ENCODE measurements around the gene ATP8A2.

ATP8A2 gene

GRCh38 chr13:25978961-25979360 lies 607.2 kb downstream of the ATP8A2 start:
- DNase-seq = no peak

DNA sequence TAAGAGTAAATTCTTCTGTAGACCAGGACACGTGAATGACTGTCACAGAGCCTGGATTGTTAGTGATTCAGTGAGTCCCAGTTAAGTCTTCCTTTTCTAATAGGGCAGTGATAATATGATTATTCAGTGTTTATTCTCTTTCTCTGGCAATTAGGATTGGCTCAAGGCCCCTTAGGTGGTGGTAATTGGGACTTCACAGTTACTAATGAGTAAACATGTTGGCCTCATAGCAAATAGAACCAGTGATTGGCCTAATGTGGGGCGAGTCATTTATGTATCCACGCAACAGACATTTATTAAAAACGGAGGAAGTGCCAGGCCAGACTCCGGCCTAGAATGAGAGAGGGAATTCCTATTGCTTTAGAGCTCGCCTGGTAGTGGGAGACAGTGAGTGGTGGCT lies 607.6 kb downstream of the ATP8A2 start:
- DNase-seq = no peak

DNA sequence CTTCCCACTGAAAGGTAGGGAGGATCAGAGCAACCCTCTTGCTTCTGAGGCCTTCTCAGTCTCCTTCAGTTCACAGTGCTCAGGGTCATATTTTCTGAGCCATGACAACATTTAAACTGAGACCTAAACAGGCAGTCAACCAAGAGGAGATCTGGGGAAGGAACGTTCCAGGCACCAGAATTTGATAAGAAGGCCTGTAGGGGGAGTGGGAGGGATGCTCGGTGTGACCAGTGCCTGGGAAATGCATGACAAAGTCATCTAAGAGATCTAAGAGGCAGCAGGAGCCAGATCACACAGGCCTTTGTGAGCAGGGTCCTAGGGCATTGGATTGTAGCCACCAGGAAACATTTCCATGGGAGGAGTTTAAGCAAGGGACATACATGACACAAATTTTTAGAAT lies 608.5 kb downstream of the ATP8A2 start:
- DNase-seq = no peak

- DNase-seq = no peak
These were observed 609.3 kb downstream of the ATP8A2 start for GRCh38 chr13:25981060-25981459.

GRCh38 chr13:25982907-25983306 lies 611.1 kb downstream of the ATP8A2 start:
- no peak for DNase-seq

- DNase-seq = no peak
These were observed 616.2 kb downstream of the ATP8A2 start for GRCh38 chr13:25987987-25988386.

DNA sequence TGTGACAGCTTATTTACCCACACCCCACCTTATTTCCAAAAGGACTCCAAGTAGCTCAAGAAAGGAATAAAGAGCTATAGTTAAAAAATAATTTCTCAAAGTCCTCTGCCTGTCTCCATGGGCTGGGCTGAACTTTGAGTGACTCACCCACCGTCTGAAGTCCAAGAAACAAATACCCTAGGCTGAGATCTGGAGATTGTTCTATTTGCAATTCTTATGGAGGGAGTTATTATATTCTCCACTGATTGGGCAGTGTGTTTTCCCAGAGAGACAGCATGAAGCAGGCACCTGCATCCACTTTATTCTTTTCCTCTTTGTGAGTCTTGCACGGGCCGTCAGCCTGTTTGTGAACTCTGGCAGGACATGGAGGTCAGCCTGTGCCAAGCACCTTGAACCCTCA lies 616.9 kb downstream of the ATP8A2 start:
- DNase-seq = no peak

DNA sequence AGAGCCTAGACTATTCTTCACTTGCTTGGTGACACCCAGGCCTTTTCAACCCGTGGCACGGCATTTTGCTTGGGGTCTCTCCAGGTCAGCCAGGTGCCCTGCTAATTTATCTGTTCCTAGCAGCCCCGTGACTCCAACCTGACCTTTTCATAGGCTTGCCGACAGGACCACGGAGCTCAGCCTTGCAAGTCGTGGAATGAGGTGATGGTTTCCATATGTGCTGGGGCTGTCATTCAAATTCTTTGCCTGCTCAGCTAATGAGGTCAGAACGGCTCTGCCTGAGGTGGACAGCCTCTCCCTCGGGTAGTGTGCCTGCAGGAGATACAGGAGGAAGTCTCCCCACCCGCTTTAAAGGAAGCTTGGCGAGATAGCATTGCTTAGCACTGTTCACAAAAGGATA lies 619.0 kb downstream of the ATP8A2 start:
- DNase-seq = no peak

DNA sequence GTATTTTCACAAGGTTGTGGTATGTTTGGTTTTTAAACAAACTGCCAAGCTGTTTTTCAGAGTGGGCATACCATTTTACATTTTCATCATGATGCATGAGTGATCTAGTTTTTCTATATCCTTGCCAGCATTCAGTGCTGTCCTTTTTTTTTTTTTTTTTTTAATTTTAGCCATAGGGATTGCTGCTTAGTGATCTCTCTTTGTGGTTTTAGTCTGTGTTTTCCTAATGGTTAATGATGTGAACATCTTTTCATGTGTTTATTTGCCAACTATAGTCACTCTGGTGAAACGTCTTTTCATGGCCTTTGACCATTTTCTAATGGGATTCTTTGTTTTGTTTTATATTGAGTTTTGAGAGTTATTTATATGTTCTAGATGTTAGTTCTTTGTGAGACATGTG lies 620.3 kb downstream of the ATP8A2 start:
- DNase-seq = no peak

- no peak for DNase-seq
These were observed 635.7 kb downstream of the ATP8A2 start for GRCh38 chr13:26007261-26008125.

DNA sequence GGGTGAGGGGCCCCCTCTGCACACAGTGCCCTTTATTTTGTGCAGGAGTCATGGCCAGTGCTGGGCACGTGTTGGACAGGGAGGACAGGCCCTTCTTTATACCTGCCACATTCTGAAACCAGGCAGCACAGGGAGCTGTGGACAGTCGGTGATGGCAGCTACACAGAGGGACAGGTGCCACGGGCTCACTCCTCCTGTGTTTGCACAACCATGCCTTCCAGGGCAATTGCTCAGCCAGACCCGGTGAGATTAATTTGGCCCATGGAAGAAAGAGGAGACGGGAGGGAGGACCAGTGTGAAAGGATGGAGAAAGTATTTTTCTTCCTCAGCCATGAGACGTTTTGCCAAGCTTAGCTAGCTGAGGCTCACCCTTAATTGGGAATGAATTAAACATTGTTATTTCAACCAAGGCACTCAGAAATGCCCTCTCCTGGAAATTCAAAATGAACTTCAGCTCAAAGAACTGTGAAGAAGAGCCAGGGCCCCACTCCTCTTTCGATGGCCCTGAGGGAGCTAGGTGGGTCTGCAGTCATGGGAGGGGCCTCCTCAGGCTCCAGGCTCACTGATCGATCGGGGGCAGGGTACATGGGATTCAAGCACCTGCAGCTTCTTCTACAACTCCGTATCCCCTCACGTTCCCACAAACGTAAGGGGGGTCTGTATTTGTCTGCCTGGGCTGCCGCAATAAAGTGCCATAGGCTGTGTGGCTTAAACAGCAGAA lies 638.9 kb downstream of the ATP8A2 start:
- DNase-seq = no peak

DNA sequence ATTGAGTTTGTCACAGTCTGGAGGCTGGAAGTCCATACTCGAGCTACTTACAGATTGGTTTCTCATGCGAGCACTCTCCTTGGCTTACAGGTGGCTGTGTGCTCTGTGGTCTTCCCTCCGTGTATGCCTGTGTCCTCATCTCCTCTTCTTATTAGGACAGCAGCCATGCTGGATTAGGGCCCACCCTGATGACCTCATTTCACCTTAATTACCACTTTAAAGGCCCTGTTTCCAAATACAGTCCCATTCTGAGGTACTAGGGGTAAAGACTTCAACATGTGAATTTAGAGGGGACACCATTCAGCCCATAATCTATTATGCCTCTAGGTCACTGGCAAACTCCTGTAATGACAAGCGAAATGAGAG lies 639.4 kb downstream of the ATP8A2 start:
- DNase-seq = no peak

DNA sequence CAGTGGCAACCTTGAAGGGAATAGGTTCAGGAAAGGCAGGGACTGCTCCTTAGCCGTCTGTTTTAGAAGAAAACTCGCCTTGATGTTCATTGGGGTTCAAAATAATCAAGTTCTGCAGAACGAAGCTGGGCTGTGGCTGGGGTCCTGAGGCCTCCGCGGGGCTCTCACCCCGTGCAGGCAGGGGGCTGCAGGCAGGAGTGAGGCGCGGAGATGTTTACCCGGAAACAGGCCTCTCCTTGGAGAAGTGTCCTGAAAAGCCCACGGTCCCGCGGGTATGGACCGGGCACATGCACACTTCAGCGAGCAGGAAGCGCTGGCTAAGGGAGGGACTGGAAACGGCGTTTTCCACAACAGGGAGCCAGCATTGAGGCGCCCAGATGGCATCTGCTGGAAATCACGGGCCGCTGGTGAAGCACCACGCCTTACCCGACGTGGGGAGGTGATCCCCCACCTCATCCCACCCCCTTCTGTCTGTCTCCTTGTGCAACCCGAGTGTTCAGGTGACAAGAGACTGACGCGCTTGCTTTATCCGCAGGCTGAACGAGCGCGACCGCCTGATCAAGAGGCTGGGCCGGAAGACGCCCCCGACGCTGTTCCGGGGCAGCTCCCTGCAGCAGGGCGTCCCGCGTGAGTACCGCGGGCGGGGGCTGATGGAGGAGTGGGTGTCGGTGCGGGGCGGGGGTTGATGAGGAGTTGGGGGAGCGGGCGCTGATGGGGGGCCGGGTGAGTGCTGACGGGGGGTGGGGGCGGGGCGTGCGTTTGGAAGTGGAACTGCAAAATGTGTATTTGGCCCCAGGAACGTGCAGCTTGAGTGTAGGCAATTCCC lies 640.4 kb downstream of the ATP8A2 start:
- no peak for DNase-seq

DNA sequence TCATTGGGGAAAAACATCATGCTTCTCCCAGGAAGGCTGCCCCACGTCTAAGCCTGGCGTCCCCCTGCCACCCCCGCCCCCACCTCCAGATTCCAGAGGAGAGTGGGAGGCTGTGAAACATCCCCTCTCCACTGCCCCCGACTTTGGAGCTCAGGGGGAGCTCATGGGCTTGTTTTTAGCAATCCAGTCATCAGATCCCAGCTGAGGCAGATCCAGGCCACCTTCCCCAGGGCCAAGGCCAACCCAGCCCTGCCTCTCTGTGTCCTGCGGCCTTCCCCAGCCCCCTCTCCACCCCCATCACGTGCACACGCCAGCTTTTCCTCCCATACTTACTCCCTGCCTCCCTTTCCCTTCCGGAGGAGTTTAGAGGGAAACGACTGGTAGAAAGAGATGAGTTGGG lies 641.2 kb downstream of the ATP8A2 start:
- no peak for DNase-seq

DNA sequence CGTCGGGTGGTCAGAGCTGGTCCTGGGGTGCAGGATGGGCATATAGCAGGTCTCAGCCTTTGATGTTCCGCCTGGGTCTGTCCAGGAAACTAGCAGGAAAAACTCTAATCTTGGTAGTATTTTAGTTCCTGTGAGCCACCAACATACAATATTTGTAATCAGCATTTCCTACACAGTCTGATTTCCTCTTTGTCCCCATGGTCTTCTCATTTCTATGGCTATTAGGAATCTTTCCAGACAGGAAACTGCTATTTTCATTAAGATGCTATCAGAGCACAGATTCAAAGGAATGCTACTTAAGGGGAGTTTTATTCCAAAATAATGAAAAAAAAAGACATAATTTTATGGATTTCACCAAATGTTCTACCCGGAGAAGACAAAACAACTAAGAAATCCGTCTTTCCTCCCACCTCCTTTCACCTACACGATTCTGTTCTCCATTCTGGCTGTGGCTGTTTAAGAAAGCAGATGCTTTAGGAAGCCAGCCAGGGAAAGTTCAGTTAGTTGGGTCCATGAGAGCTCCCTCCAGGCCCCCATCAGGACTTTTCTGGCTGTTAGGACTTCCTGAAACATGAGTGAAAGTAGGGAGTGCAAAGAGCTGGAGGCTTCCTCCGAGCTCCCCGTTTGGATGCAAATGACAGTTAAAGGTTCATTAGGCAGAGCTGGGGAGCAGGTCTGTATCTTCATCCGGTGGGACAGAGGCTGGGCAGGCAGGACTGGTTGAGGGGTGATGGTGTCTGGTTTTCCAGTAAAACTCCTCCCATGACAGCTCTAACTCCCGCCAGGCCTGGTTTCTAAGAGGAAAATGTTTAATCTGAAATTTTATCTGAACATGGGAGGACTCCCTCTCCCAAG lies 643.7 kb downstream of the ATP8A2 start:
- DNase-seq = peak; percentile 77

- no peak for DNase-seq
These were observed 644.4 kb downstream of the ATP8A2 start for GRCh38 chr13:26016189-26016588.

GRCh38 chr13:26017196-26017921 lies 645.6 kb downstream of the ATP8A2 start:
- DNase-seq = no peak

DNA sequence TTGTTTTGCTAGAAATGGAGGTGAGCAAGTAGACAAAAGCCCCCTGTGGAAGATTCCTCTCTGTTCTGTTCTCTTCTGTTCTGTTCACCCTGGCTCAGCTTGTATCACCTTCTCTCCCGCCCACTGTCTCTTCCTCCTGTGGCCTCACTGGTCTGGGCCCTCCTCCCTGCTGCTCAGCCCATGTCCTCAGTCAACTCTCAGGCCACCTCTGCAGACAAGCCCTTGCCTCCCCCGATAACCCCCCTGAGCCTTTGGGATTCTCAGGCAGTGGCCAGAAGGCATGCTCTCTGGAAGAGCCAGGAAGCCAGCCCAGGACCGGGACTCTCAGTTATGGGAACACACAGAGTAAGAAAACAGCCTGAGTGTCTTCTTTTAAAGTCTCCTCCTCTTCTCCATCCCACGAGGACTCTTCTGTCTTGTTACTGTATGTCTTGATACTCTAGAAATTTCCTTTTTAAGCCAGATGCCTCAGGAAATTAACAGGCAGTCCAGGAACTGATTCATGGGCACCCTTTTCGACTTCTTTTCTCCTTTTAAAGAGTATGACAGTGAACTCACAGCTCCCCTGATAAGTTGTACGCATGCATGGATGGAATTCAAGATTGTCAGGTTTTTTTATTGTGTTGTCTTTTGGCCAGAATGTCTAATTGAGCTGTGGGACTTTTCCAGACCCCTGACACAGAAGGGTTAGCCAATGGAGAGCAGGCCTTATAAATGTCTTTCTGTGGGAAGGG lies 646.3 kb downstream of the ATP8A2 start:
- DNase-seq = no peak

DNA sequence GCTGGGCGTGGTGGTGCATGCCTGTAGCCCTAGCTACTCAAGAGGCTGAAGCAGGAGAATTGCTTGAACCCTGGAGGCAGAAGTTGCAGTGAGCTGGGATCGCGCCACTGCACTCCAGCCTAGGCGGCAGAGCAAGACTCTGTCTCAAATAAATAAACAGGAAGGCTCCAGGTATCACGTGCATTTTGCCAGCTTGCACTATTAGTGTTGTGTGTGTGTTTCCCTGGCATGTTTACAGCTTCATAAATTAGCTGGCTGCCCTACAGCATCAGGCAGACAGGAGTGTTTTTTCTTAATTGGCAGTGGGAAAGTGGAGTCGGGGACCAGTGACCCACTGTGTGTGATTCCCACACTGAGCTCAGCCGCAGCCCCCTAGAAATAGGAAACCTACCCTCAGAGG lies 647.5 kb downstream of the ATP8A2 start:
- no peak for DNase-seq

GRCh38 chr13:26019881-26020870 lies 648.4 kb downstream of the ATP8A2 start:
- DNase-seq = no peak

Data from left hindlimb (tissue), 1 donor.